NCI-H1105 treated with DMSO at 0.1 percent for 48 hours (cell line): ENCODE data around the gene CEP63.
A peak's percentile ranks its signal among the peaks of the same experiment; 100 is the strongest.
"Not testable (repeated sequence)": the region's sequence is repeated elsewhere in the genome, so short reads cannot be mapped to it uniquely, and the experiment has no call there.

Source experiments
- DNase-seq: peaks from one replicate; lab custom pipeline; 2025; lab: John Stamatoyannopoulos, UW

The CEP63 gene

DNA sequence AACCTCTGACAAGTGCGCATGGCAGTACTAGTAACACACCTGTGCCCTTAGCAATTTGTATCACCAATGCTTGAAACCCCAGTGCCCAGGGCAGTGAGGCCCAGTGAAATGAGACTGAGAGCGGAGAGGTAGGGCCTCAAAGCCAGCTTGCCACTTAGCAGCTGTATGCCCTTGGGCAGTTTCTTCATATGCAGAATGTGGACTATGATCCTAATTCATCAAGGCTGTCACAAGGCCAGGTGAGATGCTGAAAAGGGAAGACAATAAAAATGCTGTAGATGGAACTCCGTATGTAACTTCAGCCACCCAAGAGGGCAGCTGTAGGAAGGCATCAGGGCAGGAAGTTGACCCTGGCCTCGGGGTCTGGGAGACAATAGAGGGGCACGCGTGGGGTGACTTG, 90.6 kb downstream of the CEP63 start:
- DNase-seq: no peak

- DNase-seq: no peak
These were observed 91.0 kb downstream of the CEP63 start for GRCh38 chr3:134576831-134577230.

DNA sequence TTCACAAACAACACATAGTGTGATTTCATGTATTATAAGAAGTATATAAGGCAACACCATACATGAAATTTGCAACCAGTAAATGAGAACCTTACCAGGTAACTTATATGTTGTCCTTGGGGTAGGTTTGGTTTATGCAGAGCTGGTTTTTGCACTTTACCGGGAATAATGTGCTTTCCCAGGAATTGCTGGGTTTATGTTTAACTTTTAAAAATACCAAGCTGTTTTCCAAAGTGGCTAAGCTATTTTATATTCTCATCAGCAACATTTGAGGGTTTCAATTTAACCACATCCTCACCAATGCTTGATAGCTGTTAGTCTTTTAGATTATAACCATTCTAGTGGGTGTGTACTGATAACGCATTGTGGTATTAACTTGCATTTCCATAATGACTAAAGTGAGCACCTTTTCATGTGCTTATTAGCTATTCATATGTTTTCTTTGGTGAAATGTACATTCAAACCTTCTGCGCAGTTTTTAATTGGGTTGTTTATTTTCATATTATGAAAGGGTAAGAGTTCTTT, 93.3 kb downstream of the CEP63 start:
- no peak for DNase-seq

- DNase-seq: no peak
These were observed 104.9 kb downstream of the CEP63 start for GRCh38 chr3:134590766-134591165.

DNA sequence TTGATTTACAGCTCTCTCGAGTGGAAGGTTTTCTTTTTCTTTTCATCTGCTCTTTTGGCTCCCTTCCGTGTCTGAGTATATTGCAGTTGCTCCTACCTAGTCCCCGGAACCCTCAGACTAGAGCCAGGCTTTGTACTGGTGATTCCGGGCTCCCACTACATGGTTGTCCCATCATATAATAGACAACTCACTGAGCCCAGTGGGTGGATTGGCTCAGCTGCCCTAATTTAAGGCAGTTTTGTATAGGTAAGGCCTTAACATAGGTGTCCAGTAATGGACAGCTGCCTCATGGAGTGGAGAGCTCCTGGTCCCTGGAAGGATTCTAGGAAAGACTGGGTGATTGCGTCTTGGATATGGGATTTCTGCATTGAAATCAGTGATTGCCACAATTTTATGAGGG, 106.9 kb downstream of the CEP63 start:
- no peak for DNase-seq

GRCh38 chr3:134594331-134594741, 108.5 kb downstream of the CEP63 start:
- DNase-seq: no peak

GRCh38 chr3:134594986-134595385, 109.1 kb downstream of the CEP63 start:
- not testable (repeated sequence) for DNase-seq

DNA sequence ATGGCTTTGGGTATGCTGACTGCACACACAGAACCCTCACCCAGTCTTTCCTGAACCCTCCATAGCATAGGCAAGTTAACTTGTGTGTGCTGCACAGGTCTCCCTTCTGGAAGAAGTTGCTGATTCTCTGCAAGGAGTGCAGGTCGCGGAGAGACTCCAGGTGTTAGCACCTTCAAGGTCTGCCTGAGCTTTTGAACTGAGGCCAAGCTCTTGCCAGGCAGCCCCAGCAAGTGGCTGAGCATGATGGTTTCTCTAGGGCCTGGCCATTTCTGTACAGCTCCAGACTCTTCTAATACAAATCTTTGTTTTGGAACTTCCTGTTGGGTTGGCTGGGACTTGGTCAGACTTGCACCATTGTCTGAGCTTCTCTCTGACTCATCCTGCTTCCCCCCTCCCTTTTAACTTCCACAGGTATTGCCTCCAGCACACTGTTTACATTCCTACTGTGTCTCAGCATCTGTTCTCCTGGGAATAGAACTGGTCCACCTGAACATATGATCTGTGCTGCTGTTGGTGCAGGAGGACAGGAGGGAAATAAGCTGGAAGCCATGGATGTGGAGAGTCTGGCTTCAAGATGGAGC, 111.6 kb downstream of the CEP63 start:
- no peak for DNase-seq

- DNase-seq: no peak
These were observed 113.1 kb downstream of the CEP63 start for GRCh38 chr3:134598763-134599545.

- no peak for DNase-seq
These were observed 114.3 kb downstream of the CEP63 start for GRCh38 chr3:134600206-134600605.

- peak; percentile 81 for DNase-seq
These were observed 115.0 kb downstream of the CEP63 start for GRCh38 chr3:134600685-134601463.

DNA sequence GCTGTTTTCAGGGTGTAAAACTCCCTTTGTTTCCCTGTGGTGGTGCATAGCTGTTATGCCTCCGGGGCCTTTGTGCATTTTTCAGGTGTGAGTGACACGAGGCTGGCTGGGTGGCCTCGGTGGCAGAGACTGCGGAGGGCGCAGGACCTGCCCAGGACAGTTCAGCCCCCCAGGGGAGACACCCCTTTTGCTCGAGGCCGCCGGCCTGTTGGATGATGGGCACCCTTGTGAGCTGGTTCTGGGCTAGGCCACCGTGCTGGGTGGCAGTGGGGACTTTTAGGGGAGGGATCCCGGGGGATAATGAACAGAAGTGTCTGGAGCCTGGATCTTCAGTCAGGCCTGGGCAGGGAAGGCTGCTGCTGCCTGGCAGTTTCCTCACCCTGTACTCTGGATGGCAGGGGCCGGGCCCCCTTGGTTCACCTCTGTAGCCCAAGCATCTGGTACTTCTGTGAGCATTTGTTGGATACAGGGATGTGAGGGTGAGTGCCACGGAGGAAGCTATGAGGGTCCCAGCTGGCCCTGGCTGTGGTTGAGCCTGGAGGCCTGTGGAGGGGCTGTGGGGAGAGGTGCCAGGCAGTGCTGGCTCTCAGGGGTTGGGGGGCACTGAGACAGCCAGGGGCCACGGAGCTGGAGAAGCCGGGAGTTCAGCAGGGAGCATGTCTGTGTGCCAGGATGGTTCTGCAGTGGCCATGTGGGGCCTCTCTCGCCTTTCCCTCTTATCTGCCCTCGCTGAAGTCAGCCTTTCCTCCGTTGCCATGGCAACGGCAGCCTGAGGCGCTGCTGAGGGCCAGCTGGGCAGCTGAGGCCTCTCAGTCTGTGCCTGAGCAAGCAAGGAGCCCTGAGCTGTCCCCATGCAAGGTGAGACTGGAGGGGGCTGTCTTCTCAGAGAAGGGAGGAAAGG, 115.9 kb downstream of the CEP63 start:
- peak; percentile 79 for DNase-seq

DNA sequence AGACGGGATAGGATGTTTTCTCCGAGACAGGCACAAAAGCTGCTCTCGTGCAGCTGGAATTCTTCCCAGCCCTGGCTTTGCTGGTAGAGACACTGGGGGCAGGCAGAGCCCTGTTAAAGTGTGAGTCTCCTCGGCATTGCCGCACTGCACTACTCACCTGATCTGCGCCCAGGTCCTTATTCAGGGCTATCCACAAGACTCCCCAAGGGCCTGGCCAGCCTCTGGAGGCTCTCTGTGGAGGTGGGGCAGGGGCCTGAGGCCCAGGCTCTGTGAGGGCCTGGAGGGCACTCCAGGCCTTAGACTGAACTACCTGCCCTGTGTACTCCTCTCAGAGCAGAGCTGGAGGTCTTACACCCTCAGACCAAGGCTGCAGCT, 116.6 kb downstream of the CEP63 start:
- DNase-seq: no peak

- no peak for DNase-seq
These were observed 117.6 kb downstream of the CEP63 start for GRCh38 chr3:134603480-134603879.

DNA sequence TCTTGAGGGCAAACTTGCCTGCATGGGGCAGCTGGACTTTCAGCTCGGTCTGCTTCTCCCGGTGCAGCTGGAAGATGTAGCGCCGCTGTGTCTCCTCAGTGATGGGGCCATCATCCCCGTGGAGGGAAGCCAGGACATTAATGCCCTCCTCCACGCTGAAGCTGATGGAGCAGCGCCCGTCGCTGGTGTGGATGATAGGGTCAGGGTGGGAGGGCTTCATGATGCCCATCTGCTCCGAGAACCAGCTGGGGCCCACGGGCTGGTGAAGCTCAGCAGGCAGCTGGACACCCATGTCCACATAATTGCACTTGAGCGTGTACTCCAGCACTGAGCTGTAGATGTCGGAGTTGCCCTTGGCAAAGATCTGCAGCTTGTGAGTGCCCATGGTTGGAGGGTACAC, 118.1 kb downstream of the CEP63 start:
- DNase-seq: no peak

GRCh38 chr3:134605556-134605955, 119.7 kb downstream of the CEP63 start:
- DNase-seq: no peak

DNA sequence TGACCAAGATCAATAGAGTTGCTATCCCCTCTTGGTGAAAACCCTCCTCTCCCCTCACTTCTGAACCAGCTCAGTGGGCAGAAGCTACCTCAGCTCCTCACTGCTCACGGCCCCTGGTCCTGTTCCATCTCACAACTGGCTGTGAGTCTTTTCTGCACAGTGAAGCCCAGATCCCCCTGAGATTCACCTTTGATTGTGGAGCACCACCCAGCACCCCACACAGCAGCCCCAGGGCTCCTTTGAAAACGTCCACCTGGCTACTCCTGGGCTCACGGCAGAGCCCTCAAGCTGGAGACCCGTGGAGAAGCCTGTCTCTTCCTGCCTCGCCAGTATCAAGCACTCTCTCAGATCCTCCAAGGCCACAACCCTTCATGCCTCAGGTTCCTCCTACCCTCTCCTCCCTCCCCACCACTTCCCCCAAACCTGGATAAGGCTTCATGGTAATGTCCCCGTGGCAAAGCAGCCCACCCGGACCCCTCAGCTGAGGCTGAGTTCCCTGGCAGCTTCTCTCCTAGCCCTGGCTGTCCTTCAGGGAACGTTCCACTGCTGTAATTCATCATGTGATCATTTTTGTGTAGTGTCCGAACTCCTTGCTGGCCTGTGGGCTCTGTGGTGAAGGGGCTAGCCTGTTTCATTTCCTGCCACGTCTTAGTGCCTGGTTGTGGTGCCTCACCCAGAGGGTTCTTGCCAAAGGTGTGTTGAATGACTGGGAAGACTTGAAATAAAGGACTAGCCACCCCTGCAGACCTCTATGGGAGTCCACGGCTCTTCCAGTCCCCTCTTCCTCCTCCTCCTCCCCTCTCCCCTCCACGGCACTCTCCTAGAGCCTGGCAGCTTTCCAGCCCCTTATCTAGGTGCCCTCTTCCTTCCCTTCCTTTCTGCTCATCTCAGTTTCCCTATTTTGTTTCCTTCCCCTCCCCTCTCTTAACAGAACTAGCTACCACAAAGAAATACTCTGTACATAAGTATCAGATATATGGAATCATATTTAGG, 120.5 kb downstream of the CEP63 start:
- no peak for DNase-seq

DNA sequence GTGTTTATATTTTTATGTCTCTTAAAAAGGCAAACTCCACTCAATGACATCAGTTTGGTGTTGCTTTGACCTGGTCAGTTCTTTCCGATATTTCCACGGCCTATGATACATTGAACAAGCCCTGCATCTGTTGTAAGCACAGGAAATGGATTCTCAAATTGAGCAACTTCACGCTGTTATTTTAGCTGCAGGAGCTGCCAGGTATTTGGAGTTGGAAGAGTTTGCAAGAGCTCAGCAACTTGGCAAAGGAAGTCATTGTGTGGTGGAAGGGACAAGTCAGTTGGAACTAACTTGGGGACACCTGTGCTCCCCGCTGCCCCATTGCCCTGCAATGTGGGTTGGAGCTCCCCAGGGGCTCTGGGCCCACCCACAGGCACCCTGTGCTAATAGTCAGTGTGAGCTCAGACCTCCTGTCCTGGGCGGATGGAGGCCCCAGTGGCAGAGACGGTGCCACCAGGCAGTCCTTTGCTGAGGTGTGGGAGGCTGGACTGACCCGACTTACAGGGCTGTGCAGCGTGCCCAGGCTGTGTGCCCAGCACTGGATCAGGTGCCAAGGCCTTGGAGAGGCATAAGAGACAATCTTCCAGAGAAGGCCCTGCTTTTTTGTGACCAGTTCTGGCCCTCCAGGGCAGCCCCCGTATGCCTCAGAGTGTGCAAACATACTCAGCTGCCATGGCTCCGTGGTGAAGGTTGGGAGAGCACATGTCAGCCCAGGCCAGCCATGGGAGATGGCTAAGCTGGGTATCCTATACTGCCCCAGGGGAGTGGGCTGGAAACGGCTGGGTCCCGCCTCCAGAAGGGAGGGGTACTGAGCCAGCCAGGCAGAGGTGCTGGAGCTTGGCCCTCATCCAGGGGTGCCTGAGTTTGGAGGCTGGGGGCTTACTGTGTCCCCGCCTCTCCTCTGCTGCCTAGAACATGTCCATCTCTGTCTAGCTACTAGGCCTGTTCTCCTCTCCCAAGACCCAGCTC, 121.5 kb downstream of the CEP63 start:
- no peak for DNase-seq

DNA sequence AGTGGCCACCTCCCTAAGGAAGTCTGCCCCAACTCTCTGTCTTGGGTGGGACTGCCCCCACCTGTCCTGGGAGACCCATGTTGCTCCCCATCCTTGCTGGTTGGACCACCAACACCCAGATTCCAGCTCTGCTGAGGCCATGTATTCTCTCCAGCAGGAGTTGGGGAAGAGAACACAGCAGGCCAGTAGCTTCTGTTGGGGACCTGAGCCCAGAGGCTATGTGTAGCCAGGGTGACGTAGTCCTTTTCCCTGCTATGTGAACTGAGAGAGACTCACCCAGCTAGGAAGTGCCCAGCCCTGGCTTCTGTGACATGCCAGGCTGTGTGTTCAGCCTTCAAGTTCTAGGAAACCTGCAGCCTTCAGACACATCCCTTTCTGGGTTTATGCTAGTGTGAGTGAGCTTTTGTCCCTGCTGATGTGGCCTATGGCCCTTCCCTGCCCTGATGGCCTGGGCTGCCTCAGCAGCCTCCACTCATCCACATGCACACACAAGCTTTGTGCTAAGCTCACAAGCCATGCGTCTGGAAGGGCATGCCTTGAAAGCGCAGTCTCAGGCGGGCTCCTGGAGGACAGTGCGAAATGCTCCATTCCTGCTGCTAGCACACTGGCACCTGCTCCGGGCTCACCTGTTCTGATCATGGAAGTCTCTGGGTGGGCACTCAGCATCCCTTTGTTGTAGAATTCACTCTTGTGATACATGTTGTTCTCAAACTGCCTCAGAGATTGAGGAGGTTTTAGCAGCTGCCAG, 122.3 kb downstream of the CEP63 start:
- no peak for DNase-seq
